Keratinocyte (primary cell): Measurements from ENCODE around the gene FANCG.
A peak's percentile ranks its signal among the peaks of the same experiment; 100 is the strongest.

ENCODE experiments used
- EZH2 ChIP-seq: IDR thresholded peaks from one replicate; pipeline ENCODE4 v1.6.1; 2012; ENCODE audit warnings: inconsistent platforms, mild to moderate bottlenecking, low read length, moderate library complexity
- TF ChIP-seq, protein P1 (sequence below), 3 experiments: IDR thresholded peaks in 1 of 3; conservative IDR thresholded peaks in 1 of 3; optimal IDR thresholded peaks in 1 of 3; 2 replicates in 2 of 3; 3 replicates in 1 of 3; pipeline versions ENCODE3 to v1.5.1; 2011; ENCODE audit warnings: low read length in 3 of 3, mild to moderate bottlenecking in 3 of 3, moderate library complexity in 2 of 3, control low read depth in 1 of 3, inconsistent platforms in 1 of 3; ENCODE audit not compliant: insufficient read depth in 2 of 3; ENCODE audit errors: extremely low read depth in 1 of 3

DNA sequence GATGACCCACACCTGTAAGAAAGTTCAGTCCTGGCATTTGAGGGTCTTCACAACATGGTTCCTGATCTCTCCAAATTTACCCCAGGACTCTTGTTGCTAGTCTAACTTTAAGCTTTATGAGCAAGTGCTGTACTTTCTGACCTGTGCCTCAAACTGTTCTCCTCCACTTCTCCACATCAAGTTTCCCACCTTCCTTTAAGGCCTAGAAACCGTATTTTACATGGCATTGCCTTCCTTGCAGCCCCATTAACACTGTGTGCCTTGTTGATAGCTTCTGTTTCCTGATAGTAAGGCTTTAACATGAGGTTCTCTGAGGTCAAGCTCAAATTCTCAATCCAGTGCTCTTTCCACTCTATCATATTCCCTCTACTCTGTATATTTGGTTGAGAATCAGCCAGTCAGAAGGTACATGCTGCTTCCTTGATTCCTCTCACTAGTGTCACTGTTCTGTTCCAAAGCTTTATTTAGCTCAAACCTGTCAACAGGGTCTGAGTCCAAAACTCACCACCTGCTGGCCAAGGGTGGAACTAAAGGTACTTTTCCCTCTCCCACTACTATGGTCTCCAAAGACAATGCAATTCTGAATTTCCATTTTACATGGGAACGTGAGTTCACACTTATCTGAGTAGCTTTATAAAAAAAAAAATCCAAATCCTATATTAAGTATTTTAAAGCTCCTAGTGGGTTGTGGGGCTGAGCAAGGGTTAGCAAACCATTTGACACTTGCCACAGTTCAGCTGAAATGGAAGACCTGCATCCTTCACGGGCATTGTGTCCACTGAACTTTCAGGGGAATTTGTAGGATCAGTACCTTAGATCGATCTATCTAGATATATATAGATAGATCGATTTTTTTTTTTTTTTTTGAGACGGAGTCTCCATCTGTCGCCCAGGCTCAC lies 28.4 kb downstream of the FANCG start:
- no peak for TF ChIP-seq EZH2
- TF ChIP-seq, protein P1, sequence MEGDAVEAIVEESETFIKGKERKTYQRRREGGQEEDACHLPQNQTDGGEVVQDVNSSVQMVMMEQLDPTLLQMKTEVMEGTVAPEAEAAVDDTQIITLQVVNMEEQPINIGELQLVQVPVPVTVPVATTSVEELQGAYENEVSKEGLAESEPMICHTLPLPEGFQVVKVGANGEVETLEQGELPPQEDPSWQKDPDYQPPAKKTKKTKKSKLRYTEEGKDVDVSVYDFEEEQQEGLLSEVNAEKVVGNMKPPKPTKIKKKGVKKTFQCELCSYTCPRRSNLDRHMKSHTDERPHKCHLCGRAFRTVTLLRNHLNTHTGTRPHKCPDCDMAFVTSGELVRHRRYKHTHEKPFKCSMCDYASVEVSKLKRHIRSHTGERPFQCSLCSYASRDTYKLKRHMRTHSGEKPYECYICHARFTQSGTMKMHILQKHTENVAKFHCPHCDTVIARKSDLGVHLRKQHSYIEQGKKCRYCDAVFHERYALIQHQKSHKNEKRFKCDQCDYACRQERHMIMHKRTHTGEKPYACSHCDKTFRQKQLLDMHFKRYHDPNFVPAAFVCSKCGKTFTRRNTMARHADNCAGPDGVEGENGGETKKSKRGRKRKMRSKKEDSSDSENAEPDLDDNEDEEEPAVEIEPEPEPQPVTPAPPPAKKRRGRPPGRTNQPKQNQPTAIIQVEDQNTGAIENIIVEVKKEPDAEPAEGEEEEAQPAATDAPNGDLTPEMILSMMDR (optimal IDR thresholded peaks at IDR 0.05 in 1 of 3, IDR thresholded peaks at IDR 0.05 in 1 of 3, conservative IDR thresholded peaks at IDR 0.05 in 1 of 3; ENCODE audit: extremely low read depth in 1 of 3, insufficient read depth in 2 of 3, low read length in 3 of 3): peak; percentile 54 to 66 (median 65)
